GM12891 (cell line): ENCODE data around the gene ZNF618.

ENCODE experiments used
- PAX5 ChIP-seq: IDR thresholded peaks from 2 replicates; pipeline ENCODE4 v1.6.1; 2011; ENCODE audit warnings: low read length, moderate library complexity, mild to moderate bottlenecking; ENCODE audit not compliant: insufficient read depth, severe bottlenecking
- POLR2A ChIP-seq: IDR thresholded peaks from 2 replicates; pipeline ENCODE4 v1.6.1; 2011; ENCODE audit warnings: low read depth, low read length, control low read depth
- POLR2AphosphoS5 ChIP-seq: IDR thresholded peaks from 2 replicates; pipeline ENCODE4 v1.6.1; 2011; ENCODE audit warnings: low read depth, low read length, control low read depth
- SPI1 ChIP-seq: IDR thresholded peaks from 2 replicates; pipeline ENCODE4 v1.6.1; 2011; ENCODE audit warnings: low read depth, low read length, control low read depth
- TAF1 ChIP-seq: IDR thresholded peaks from 2 replicates; pipeline ENCODE4 v1.6.1; 2011; ENCODE audit warnings: low read depth, low read length, control low read depth

- TF ChIP-seq POLR2A (no peak), POLR2AphosphoS5 (no peak), TAF1 (no peak), SPI1 (0 out of 2 replicates have a peak, but pooled peaks have one; percentile 21), PAX5 (no peak)
Measured at GRCh38 chr9:113886933-113887332, 10.8 kb downstream of the ZNF618 start.
